ENCODE data around the gene PRIMPOL.

PRIMPOL gene

GRCh38 chr4:184719407-184719806 lies 69.9 kb downstream of the PRIMPOL start:
- no peaks in the 10 kb centered on the region for H3K4me1 ChIP-seq (ENCODE audit: insufficient read depth, insufficient read length)
- no peak for DNase-seq (ENCODE audit: low read depth, low spot score)
- no peaks in the 10 kb centered on the region for H3K9me3 ChIP-seq (ENCODE audit: insufficient read depth, low read length)
- H3K36me3 ChIP-seq (ENCODE audit: insufficient read depth, insufficient read length, low read length): peaks cover 47% of the 10 kb centered on the region
- TF ChIP-seq YY1 (IDR thresholded peaks at IDR 0.05; ENCODE audit: insufficient read depth, insufficient read length) (no peak), SUZ12 (IDR thresholded peaks at IDR 0.05; ENCODE audit: extremely low read depth, insufficient read depth, insufficient read length) (no peak), ZNF274 (IDR thresholded peaks at IDR 0.05; ENCODE audit: low read depth, low read length) (no peak)
- H3K27me3 ChIP-seq (ENCODE audit: insufficient read depth, insufficient read length): no peaks in the 10 kb centered on the region
- no peak overlapping the region for H3K4me3 ChIP-seq (ENCODE audit: insufficient read length, low read depth)
- no peak overlapping the region for H3K9ac ChIP-seq (ENCODE audit: insufficient read length, low read depth)

DNA sequence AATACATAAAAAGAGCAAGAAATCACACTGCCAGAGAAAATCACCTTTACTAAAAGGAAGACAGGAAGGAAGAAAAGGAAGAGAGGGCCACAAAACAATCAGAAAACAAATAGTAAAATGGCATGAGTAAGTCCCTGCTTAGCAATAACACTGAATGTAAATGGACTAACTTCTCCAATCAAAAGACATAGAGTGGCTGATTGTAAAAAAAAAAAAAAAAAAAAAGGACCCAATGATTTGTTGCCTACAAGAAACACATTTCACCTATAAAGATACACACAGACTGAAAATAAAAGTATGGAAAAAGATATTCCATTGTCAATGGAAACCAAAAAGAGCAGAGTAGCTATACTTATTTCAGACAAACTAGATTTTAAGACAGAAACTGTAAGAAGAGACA lies 71.7 kb downstream of the PRIMPOL start:
- TF ChIP-seq ZNF274 (IDR thresholded peaks at IDR 0.05; ENCODE audit: low read depth, low read length): no peak
- TF ChIP-seq SUZ12 (IDR thresholded peaks at IDR 0.05; ENCODE audit: extremely low read depth, insufficient read depth, insufficient read length): no peak
- no peak for TF ChIP-seq YY1 (IDR thresholded peaks at IDR 0.05; ENCODE audit: insufficient read depth, insufficient read length)
- Histone ChIP-seq H3K9ac (ENCODE audit: insufficient read length, low read depth) (no peak overlapping the region), H3K9me3 (ENCODE audit: insufficient read depth, low read length) (no peaks in the 10 kb centered on the region), H3K4me1 (ENCODE audit: insufficient read depth, insufficient read length) (no peaks in the 10 kb centered on the region), H3K27me3 (ENCODE audit: insufficient read depth, insufficient read length) (no peaks in the 10 kb centered on the region), H3K4me3 (ENCODE audit: insufficient read length, low read depth) (no peak overlapping the region), H3K36me3 (ENCODE audit: insufficient read depth, insufficient read length, low read length) (peaks cover 47% of the 10 kb centered on the region)
- no peak for DNase-seq (ENCODE audit: low read depth, low spot score)

- Histone ChIP-seq H3K4me1 (ENCODE audit: insufficient read depth, insufficient read length) (no peaks in the 10 kb centered on the region), H3K9ac (ENCODE audit: insufficient read length, low read depth) (no peak overlapping the region), H3K9me3 (ENCODE audit: insufficient read depth, low read length) (no peaks in the 10 kb centered on the region), H3K4me3 (ENCODE audit: insufficient read length, low read depth) (no peak overlapping the region), H3K36me3 (ENCODE audit: insufficient read depth, insufficient read length, low read length) (peaks cover 45% of the 10 kb centered on the region), H3K27me3 (ENCODE audit: insufficient read depth, insufficient read length) (no peaks in the 10 kb centered on the region)
- TF ChIP-seq YY1 (IDR thresholded peaks at IDR 0.05; ENCODE audit: insufficient read depth, insufficient read length) (no peak), ZNF274 (IDR thresholded peaks at IDR 0.05; ENCODE audit: low read depth, low read length) (no peak), SUZ12 (IDR thresholded peaks at IDR 0.05; ENCODE audit: extremely low read depth, insufficient read depth, insufficient read length) (no peak)
- DNase-seq (ENCODE audit: low read depth, low spot score): no peak
Observed at GRCh38 chr4:184722798-184723197, 73.3 kb downstream of the PRIMPOL start.

DNA sequence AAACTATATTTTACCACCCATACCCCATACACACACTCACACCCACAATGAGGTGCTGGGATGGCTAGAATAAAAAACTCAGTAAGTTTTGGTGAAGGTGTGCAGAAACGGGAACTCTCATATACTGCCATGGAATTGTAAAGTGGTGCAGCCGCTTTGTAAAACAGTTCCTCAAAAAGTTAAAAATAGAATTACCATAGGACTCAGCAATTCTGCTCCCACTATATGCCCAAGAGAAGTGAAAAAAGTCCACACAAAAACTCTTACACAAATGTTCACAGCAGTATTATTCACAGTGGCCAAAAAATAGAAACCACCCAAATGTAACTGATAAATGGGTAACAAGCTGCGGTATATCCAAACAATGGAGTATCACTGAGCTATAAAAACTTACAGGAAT lies 77.9 kb downstream of the PRIMPOL start:
- no peaks in the 10 kb centered on the region for H3K9me3 ChIP-seq (ENCODE audit: insufficient read depth, low read length)
- no peak overlapping the region for H3K9ac ChIP-seq (ENCODE audit: insufficient read length, low read depth)
- H3K27me3 ChIP-seq (ENCODE audit: insufficient read depth, insufficient read length): no peaks in the 10 kb centered on the region
- DNase-seq (ENCODE audit: low read depth, low spot score): no peak
- H3K36me3 ChIP-seq (ENCODE audit: insufficient read depth, insufficient read length, low read length): peaks cover 48% of the 10 kb centered on the region
- H3K4me3 ChIP-seq (ENCODE audit: insufficient read length, low read depth): no peak overlapping the region
- TF ChIP-seq ZNF274 (IDR thresholded peaks at IDR 0.05; ENCODE audit: low read depth, low read length): no peak
- TF ChIP-seq YY1 (IDR thresholded peaks at IDR 0.05; ENCODE audit: insufficient read depth, insufficient read length): no peak
- no peak for TF ChIP-seq SUZ12 (IDR thresholded peaks at IDR 0.05; ENCODE audit: extremely low read depth, insufficient read depth, insufficient read length)
- H3K4me1 ChIP-seq (ENCODE audit: insufficient read depth, insufficient read length): peaks cover 3% of the 10 kb centered on the region

GRCh38 chr4:184728858-184729257 lies 79.3 kb downstream of the PRIMPOL start:
- no peaks in the 10 kb centered on the region for H3K27me3 ChIP-seq (ENCODE audit: insufficient read depth, insufficient read length)
- peaks cover 3% of the 10 kb centered on the region for H3K4me1 ChIP-seq (ENCODE audit: insufficient read depth, insufficient read length)
- no peak overlapping the region for H3K4me3 ChIP-seq (ENCODE audit: insufficient read length, low read depth)
- no peaks in the 10 kb centered on the region for H3K9me3 ChIP-seq (ENCODE audit: insufficient read depth, low read length)
- H3K9ac ChIP-seq (ENCODE audit: insufficient read length, low read depth): no peak overlapping the region
- no peak for DNase-seq (ENCODE audit: low read depth, low spot score)
- TF ChIP-seq SUZ12 (IDR thresholded peaks at IDR 0.05; ENCODE audit: extremely low read depth, insufficient read depth, insufficient read length): no peak
- no peak for TF ChIP-seq YY1 (IDR thresholded peaks at IDR 0.05; ENCODE audit: insufficient read depth, insufficient read length)
- no peak for TF ChIP-seq ZNF274 (IDR thresholded peaks at IDR 0.05; ENCODE audit: low read depth, low read length)
- peaks cover 40% of the 10 kb centered on the region for H3K36me3 ChIP-seq (ENCODE audit: insufficient read depth, insufficient read length, low read length)

- H3K4me1 ChIP-seq (ENCODE audit: insufficient read depth, insufficient read length): peaks cover 3% of the 10 kb centered on the region
- H3K27me3 ChIP-seq (ENCODE audit: insufficient read depth, insufficient read length): no peaks in the 10 kb centered on the region
- no peak for DNase-seq (ENCODE audit: low read depth, low spot score)
- H3K9me3 ChIP-seq (ENCODE audit: insufficient read depth, low read length): no peaks in the 10 kb centered on the region
- H3K36me3 ChIP-seq (ENCODE audit: insufficient read depth, insufficient read length, low read length): peaks cover 38% of the 10 kb centered on the region
- TF ChIP-seq YY1 (IDR thresholded peaks at IDR 0.05; ENCODE audit: insufficient read depth, insufficient read length): no peak
- H3K9ac ChIP-seq (ENCODE audit: insufficient read length, low read depth): no peak overlapping the region
- H3K4me3 ChIP-seq (ENCODE audit: insufficient read length, low read depth): no peak overlapping the region
Observed at GRCh38 chr4:184729946-184730345, 80.4 kb downstream of the PRIMPOL start.

- TF ChIP-seq SUZ12 (IDR thresholded peaks at IDR 0.05; ENCODE audit: extremely low read depth, insufficient read depth, insufficient read length): no peak
- no peak for TF ChIP-seq YY1 (IDR thresholded peaks at IDR 0.05; ENCODE audit: insufficient read depth, insufficient read length)
- no peak for TF ChIP-seq ZNF274 (IDR thresholded peaks at IDR 0.05; ENCODE audit: low read depth, low read length)
- peaks cover 3% of the 10 kb centered on the region for H3K4me1 ChIP-seq (ENCODE audit: insufficient read depth, insufficient read length)
- peaks cover 34% of the 10 kb centered on the region for H3K36me3 ChIP-seq (ENCODE audit: insufficient read depth, insufficient read length, low read length)
- DNase-seq (ENCODE audit: low read depth, low spot score): no peak
- H3K9me3 ChIP-seq (ENCODE audit: insufficient read depth, low read length): no peaks in the 10 kb centered on the region
- H3K4me3 ChIP-seq (ENCODE audit: insufficient read length, low read depth): no peak overlapping the region
- no peak overlapping the region for H3K9ac ChIP-seq (ENCODE audit: insufficient read length, low read depth)
- no peaks in the 10 kb centered on the region for H3K27me3 ChIP-seq (ENCODE audit: insufficient read depth, insufficient read length)
Observed at GRCh38 chr4:184731056-184731455, 81.5 kb downstream of the PRIMPOL start.

- no peak overlapping the region for H3K9ac ChIP-seq (ENCODE audit: insufficient read length, low read depth)
- no peak overlapping the region for H3K4me3 ChIP-seq (ENCODE audit: insufficient read length, low read depth)
- no peaks in the 10 kb centered on the region for H3K27me3 ChIP-seq (ENCODE audit: insufficient read depth, insufficient read length)
- H3K36me3 ChIP-seq (ENCODE audit: insufficient read depth, insufficient read length, low read length): peaks cover 28% of the 10 kb centered on the region
- TF ChIP-seq SUZ12 (IDR thresholded peaks at IDR 0.05; ENCODE audit: extremely low read depth, insufficient read depth, insufficient read length) (no peak), ZNF274 (IDR thresholded peaks at IDR 0.05; ENCODE audit: low read depth, low read length) (no peak), YY1 (IDR thresholded peaks at IDR 0.05; ENCODE audit: insufficient read depth, insufficient read length) (no peak)
- DNase-seq (ENCODE audit: low read depth, low spot score): no peak
- H3K9me3 ChIP-seq (ENCODE audit: insufficient read depth, low read length): no peaks in the 10 kb centered on the region
- H3K4me1 ChIP-seq (ENCODE audit: insufficient read depth, insufficient read length): peaks cover 3% of the 10 kb centered on the region
Observed at GRCh38 chr4:184732126-184732525, 82.6 kb downstream of the PRIMPOL start.

Data from NT2/D1 (cell line).